Frontal cortex (tissue), 4 donors: ENCODE results near the gene SLC25A1. TPM values are rescaled to one million over a fixed set of nuclear protein-coding genes. Genes with fewer than 3 reads are reported as not detected.

Source experiments
- DNase-seq, 2 donors: peaks; one replicate each; pipeline ENCODE4 v3.0.0; 2012; ENCODE audit warnings: low spot score in 2 of 2
- FAIRE-seq: peaks from 2 replicates; lab custom pipeline; 2012; peaks lifted over from hg19 to GRCh38; lab: Jason Lieb, UNC
- total RNA-seq: library from RNA; depleted of rRNA; stranded (reverse); fragments of >200 nt; gene quantifications from one replicate; pipeline ENCODE4 v1.2.3, GENCODE V29; 2014
- donor health status: control.
- donor health status: control.
- donor health status: control.

SLC25A1 gene
- total RNA-seq, 1 donor from 2014 or later: 24.9 TPM

DNA sequence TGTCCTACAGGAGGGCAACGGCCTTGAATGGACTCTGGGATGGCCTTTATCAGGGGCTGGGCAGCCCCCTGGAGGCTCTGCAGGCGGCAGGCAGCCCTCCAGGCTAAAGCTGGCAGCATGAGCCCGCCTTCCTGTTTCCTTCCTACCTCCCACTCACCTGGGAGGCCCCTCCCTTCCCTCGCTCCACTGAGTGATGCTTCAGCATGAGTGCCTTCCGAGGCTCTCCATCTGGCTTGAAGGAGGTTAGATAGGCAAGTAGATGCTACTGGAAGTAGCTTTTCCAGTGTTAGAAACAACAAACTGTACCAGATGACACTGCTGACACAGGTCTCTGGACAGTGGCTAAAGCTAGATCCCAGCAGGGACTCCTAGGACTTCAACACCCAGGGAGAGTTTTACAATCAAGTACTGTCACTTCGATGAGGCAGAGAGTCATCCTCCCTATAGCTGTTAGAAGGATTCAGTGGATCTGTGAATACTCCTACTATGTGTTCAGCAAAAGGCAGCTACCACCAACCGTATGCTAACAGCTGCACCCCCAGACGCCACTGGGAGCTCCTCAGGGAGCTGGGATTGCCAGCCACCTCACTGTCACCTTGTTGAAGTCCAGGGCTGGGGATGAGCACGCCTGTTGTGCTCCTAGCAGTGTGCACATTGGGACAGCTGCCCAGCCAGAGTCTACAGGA lies 4.1 kb upstream of the SLC25A1 start:
- FAIRE-seq (no peak), DNase-seq (no peak)

DNA sequence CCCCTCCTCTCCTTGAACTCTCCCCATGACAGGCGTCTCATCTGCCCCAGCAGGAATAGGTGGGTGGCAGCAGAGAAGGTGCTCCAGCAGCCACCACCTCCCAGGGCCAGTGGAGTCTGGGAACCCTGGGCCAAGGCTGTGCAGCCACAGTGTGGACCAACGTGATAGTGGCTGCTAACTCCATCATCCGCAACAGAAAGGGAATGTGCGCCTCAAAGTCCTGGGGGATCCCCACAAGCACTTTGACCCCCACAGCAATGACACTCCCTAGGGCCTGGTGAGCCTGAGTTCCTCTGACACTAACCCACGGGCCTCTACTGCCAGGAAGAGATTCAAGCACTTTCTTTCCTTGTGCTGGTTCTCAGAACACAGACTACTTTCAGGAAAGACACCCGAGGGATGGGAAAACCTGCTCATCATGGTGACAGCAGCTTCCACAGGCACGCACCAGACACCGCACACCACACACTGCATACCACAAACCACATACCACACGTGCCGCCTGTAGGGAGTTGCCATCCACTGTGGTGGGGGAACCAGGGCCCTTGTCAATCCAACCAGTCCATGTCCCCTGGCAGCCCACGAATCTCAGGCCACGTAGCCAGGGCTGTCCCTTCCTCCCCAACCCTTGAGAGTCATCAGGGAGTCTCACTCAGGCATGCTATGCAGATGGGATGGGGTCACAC lies 3.4 kb upstream of the SLC25A1 start:
- DNase-seq (no peak), FAIRE-seq (no peak)

GRCh38 chr22:19180740-19181410 lies 2.3 kb upstream of the SLC25A1 start:
- FAIRE-seq: no peak
- no peak for DNase-seq

DNA sequence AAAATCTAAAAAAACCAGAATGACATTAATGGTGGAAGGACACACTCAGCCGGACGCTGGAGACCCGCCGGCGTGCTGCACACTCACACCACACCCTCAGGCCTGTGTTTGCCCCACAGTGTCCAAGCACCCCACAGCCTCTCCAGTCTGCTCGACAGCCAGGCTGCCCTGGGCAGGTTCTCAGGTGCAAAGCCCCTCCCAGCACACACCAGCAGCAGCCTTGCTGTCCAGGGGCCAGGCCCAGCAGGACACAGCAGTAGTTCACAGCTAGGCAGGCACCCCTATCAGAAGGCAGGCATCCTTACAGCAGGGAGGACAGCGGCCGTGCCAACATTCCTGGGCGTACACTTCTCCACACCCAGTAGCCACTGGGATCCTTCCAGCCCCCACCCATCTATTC lies 1.7 kb upstream of the SLC25A1 start:
- no peak for DNase-seq
- FAIRE-seq: no peak

- DNase-seq: peak; percentile 71 to 82
- FAIRE-seq: no peak
Measured at GRCh38 chr22:19179497-19180048, 1.0 kb upstream of the SLC25A1 start.

DNA sequence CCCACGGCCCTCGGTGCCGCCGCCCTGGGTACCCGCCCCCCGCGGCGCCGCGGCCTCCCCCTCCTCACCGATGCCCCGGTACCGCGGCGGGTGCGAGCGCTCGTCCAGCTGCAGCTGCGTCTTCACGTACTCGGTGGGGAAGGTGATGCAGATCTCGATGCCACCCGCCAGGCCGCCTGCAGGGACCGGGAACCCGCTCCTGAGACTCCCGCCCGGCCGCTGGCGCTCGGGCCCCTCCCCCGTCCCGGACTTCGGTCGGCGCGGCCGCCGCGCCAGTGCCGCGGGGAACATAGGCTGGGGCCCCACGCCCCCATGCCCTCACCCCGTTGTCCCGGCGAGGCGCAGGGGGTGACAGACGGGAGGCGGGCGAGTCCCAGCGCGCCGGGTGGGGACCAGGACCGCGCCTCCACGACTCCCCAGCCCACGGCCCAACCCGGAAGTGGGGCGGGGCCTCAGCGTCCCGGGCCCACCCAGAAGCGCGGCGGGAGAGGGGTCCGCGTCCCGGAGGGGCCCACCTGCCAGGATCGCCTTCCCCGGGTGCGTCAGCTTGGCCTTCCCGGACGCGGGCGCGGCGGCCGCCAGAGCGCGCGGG lies 375 bp downstream of the SLC25A1 start:
- FAIRE-seq (no peak), DNase-seq (peak; percentile 61 to 63)

- DNase-seq (no peak), FAIRE-seq (no peak)
Measured at GRCh38 chr22:19177164-19178064, 1.1 kb downstream of the SLC25A1 start.

DNA sequence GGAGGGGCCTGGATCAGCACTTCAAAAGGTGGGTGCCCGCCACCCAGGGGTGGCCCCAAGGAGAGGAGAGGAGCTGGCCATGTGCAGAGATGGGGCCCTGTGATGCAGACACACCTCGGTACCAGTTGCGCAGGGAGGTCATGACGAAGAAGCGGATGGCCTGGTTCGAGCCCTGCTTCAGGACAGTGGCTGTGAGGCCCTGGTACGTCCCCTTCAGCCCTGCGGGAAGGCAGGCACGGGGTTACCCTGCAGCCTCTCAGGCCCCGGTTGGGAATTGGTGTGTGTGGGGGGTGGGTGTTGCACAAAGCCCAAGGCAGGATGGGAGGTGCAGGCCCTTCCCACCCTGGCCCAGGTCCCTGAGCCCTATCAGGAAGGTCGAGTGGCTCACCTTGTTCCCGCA lies 1.8 kb downstream of the SLC25A1 start:
- DNase-seq (no peak), FAIRE-seq (no peak)

- FAIRE-seq: no peak
- DNase-seq: no peak
Measured at GRCh38 chr22:19176175-19176643, 2.3 kb downstream of the SLC25A1 start.

GRCh38 chr22:19175602-19176174 lies 2.8 kb downstream of the SLC25A1 start:
- no peak for FAIRE-seq
- DNase-seq: no peak

- no peak for DNase-seq
- FAIRE-seq: no peak
Measured at GRCh38 chr22:19175026-19175601, 3.4 kb downstream of the SLC25A1 start.

- DNase-seq (no peak), FAIRE-seq (no peak)
Measured at GRCh38 chr22:19174106-19175025, 4.2 kb downstream of the SLC25A1 start.

- DNase-seq: no peak
- FAIRE-seq: no peak
Measured at GRCh38 chr22:19173047-19174035, 5.2 kb downstream of the SLC25A1 start.

DNA sequence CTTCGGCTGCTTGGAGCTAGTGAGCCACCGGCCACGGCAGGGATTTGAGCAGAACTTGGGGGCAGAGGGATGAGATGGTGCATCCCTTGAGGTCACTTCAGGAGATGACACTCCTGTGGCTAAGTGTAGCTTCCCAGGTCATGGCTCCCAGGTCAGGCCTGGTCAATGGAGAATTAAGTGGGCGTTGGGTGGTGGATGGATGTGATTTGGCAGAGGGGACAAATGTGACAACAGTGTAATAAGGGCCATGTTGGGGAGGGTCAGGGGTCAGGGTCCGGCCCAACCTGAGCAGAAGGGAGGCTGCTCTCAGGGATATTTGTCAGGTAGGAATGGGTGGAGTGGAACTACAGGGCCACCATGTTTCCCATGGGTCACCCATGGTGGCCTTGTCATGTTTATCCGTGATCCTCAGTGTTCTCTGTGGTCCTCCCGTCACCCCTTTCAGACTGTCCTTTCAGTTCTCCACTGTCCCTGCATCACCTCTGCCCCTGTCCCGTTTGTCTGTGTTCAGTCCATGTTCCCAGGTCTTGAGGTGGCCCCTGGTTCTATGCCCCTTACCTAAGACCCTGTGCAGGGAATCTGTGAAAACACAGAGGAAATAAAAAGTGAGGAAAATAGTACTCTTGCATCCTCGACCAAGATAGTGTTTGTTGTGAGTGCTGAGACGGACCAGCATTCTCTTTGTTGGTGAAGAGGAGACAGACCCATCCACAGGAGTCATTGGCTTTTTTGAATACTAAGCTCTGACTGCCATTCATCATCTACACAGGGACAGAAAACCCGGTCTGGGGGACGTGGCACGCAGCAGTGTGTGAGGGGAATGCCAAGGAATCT lies 6.1 kb downstream of the SLC25A1 start:
- DNase-seq (no peak), FAIRE-seq (no peak)

DNA sequence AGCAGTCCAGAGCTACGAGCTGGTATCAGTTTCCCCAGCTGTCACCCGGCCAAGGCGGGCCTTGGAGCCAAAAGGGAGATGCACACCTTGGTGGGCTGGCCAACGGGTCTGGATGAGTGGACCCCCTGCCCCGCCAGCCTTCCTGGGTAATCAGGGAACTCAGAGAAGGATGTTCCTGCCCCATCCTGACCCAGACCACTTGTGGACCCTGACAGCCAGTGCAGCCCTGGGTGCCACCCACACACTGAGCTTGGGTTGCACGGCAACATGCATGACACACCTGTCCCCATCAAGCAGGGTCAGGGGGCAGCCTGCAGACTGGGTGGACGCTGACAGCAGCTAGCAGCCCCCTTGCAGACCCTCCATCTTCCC lies 8.6 kb downstream of the SLC25A1 start:
- DNase-seq (no peak), FAIRE-seq (no peak)
